GM18858 (cell line): Measurements from ENCODE around the gene NT5C3A.
"Not testable (repeated sequence)": the region's sequence is repeated elsewhere in the genome, so short reads cannot be mapped to it uniquely, and the experiment has no call there.

Experiments used
- ATAC-seq: cut with Tn5 transposase; IDR thresholded peaks from one replicate; pipeline ENCODE4 v1.9.1; 2021; ENCODE audit not compliant: unreplicated experiment

Gene NT5C3A

DNA sequence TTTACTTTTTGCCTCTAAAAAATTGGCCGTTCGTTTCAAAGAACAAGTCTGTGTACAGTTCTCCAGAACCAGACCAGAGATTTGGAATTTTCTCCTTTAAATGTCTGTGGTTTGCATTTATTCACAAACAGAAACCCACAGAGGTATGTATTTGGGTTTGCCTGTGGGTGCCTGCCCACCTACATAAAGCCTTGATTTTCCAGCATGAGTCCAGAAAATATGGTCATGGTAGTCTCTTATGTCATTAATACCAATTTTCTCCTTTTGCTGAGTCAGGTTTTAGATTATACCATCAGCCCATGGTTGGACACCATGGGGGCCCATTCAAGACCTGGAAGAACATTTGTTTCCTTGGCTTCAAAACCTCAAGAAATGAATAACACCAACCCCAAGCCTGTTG lies 82.7 kb downstream of the NT5C3A start:
- not testable (repeated sequence) for ATAC-seq

DNA sequence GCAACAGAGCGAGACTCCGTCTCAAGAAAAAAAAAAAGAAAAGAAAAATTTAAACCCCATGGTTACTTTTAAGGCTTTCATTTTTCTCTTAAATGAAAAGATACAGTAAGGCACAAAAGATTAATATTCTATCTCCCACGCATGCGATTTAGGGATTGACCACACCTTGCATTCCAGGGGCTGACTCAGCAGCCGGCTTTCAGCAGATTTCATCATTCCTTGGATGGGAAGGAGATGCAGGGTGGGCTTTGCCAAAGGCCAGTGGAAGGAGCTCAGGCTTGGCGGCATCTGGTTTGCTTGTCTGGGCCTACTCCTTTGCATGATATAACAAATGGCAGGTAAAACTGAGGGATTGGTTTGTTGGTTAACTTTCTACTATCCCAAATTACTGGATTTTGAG lies 83.3 kb downstream of the NT5C3A start:
- not testable (repeated sequence) for ATAC-seq

DNA sequence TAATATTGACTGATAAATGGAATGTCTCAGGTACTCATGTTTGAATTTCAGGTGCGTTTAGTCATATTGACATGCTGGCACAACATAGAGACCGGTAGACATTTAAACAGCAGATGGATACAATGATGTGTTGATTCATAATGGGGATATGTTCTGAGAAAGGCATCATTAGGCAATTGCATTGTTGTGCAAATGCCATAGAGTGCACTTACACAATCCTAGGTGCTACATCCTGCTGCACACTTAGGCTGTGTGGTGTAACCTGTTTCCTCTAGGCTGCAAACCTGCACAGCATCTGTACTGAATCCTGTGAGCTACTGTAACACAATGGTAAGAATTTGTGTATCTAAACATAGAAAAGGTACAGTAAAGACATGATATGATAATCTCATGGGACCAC lies 85.4 kb downstream of the NT5C3A start:
- ATAC-seq = not testable (repeated sequence)

DNA sequence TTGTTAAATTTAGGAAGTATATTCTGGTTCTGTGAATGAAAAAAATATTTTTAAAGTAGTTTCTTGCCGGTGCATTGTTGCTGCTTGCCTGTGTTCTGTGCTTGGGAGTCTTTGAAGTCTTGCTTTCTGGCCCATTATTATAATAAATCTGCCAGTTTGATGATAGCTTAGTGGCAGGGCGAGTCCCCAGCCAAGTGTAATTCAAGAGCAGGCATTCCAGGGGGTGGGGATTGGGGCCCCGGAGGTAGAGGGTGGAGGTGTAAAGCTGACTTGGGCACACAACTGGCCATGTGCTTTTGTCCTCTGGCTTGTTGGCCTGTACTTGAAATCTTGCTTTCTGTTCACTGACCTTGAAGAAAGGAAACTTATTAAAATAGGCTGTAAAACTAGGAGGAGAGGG lies 90.6 kb downstream of the NT5C3A start:
- ATAC-seq = not testable (repeated sequence)

DNA sequence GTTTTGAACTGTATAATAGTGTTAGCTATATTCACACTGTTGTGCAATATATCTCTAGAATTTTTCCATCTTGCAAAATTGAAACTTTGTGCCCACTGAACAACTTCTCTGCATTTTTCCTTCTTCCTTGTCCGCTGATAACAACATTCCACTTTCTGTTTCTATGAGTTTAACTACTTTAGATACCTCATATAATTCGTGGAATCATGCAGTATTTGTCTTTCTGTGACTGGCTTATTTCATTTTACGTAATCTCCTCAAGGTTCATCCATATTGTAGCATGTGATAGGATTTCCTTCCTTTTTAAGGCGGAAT lies 95.4 kb downstream of the NT5C3A start:
- not testable (repeated sequence) for ATAC-seq

DNA sequence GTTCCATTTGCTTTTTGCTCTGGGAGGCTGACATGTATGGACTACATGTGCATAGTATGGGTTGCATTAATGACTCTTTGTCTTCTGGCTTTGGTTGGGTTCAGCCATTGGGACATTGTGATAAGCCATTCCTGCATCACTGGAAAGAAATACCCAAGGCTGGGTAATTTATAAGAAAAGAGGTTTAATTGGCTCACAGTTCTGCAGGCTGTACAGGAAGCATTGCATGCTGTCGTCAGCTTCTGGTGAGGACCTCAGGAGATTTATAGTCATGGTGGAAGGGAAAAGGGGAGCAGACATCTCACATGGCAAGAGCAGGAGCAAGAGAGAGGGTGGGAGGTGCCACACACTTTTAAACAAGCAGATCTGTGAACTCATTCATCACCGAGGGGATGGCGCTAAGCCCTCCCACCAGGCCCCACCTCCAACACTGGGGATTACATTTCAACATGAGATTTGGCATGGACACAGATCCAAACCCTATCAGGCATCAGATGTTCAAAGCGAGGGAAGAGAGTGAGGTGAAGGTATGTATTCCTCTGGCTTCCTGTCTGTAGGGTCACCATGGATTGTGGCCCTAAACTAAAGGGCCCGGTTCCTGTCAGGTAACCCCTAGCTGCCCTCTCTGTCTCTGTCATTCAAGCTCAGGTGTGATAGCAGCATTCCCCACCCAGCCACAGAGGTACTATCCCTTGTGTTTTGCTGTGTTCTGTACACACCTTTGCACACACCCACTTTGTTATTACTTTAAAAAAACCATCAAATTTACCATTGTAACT lies 95.9 kb downstream of the NT5C3A start:
- not testable (repeated sequence) for ATAC-seq

DNA sequence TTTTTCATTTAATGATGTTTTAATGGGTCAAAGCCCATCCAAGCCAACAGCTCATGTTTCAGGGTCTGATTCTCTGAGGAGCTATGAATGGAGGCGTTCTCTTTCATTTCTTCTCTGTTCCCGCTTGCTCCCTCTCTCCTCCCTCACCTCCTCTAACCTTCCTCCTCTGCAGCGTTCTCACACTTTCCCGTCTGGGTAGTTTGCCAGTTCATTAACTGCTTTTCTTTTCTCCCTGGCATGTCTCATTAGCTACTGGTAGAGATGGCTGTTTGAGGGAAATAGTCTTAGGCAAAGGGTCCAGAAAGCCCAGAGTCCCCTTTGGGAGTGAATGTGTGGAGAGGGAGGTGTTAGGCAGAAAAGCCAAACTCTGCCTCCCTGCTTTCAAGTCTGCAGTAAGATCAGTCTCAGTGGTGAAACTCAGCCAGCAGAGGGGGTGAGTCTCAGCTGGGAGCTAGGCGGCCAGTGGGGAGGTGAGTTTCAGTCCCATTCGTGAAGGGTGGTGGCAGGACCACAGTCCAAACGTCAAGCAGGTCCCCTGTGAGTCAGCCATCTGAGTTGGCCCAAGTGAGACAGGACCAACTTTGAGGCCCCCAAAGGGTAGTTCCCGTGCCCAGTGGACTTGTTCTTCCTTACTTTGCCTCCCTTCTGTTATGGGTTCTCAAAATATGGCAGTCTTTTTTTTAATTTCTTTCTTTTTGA lies 98.0 kb downstream of the NT5C3A start:
- peak; percentile 89 for ATAC-seq
